ENCODE data around the gene TMEM141. TPM values are rescaled to one million over a fixed set of nuclear protein-coding genes. Genes with fewer than 3 reads are reported as not detected.
"Not testable (repeated sequence)": the region's sequence is repeated elsewhere in the genome, so short reads cannot be mapped to it uniquely, and the experiment has no call there.

Gene TMEM141
- total and polyA plus RNA-seq, 5 experiments from 2014 or later: 34.2 to 51.6 (median 40.5) TPM

GRCh38 chr9:136828474-136829140, 37.5 kb downstream of the TMEM141 start:
- H3K27me3 Mint-ChIP-seq: no peaks in the 10 kb centered on the region
- no peaks in the 10 kb centered on the region for H3K9me3 Mint-ChIP-seq
- H3K27ac Mint-ChIP-seq: no peak overlapping the region
- peaks cover 0 to 32% (median 7%) of the 10 kb centered on the region in 3 donors for H3K36me3 Mint-ChIP-seq
- POLR2A ChIA-PET: interaction anchor here (1.9 kb wide), 1 partner anchor 21 kb away, joined by 6 read pairs; the partner anchor contains the start of gene RABL6
- H3K4me1 Mint-ChIP-seq: no peaks in the 10 kb centered on the region
- no peak overlapping the region for H3K4me3 Mint-ChIP-seq
- DNase-seq (peak in 1 of 10 donors; percentile 49), ATAC-seq (no peak)

DNA sequence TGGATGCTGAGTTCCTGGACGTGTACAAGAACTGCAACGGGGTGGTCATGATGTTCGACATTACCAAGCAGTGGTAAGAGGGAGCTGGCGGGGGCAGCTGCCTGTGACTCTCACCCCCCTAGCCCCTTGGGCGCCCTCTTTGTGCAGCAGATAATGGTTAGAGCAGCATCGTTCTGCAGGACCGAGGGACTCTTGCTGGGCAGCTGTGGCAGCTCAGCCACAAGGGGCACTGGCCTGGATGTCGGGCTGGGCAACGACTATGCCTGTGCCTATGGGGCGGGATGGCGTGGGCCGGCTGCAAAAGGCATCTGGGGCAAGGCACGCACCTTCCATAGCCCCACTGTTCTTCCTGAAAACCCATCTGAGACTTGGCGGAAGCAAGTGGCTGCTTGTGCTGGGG, 38.3 kb downstream of the TMEM141 start:
- ATAC-seq (no peak), DNase-seq (peak in 1 of 10 donors; percentile 50)
- no peaks in the 10 kb centered on the region for H3K9me3 Mint-ChIP-seq
- H3K27ac Mint-ChIP-seq: peak overlapping the region in 1 of 10 donors; percentile 73
- no peak overlapping the region for H3K4me3 Mint-ChIP-seq
- no peaks in the 10 kb centered on the region for H3K4me1 Mint-ChIP-seq
- H3K36me3 Mint-ChIP-seq: peaks cover 0 to 27% (median 7%) of the 10 kb centered on the region in 3 donors
- H3K27me3 Mint-ChIP-seq: no peaks in the 10 kb centered on the region
- POLR2A ChIA-PET: interaction anchor here (1.9 kb wide), 1 partner anchor 22 kb away, joined by 6 read pairs; the partner anchor contains the start of gene RABL6

GRCh38 chr9:136829981-136830885, 39.1 kb downstream of the TMEM141 start:
- POLR2A ChIA-PET: no interaction called here
- DNase-seq: peak in 1 of 10 donors; percentile 53
- Mint-ChIP-seq H3K4me1 (no peaks in the 10 kb centered on the region), H3K4me3 (no peak overlapping the region), H3K9me3 (no peaks in the 10 kb centered on the region), H3K36me3 (peaks cover 0 to 24% (median 6%) of the 10 kb centered on the region in 3 donors), H3K27me3 (no peaks in the 10 kb centered on the region), H3K27ac (no peak overlapping the region)
- ATAC-seq: no peak

GRCh38 chr9:136831002-136831719, 40.0 kb downstream of the TMEM141 start:
- Mint-ChIP-seq H3K4me1 (no peaks in the 10 kb centered on the region), H3K27ac (no peak overlapping the region), H3K36me3 (peaks cover 0 to 19% (median 6%) of the 10 kb centered on the region in 3 donors), H3K27me3 (no peaks in the 10 kb centered on the region), H3K4me3 (no peak overlapping the region), H3K9me3 (no peaks in the 10 kb centered on the region)
- ATAC-seq (no peak), DNase-seq (no peak)
- POLR2A ChIA-PET: no interaction called here

GRCh38 chr9:136831720-136832104, 40.6 kb downstream of the TMEM141 start:
- Mint-ChIP-seq H3K9me3 (no peaks in the 10 kb centered on the region), H3K36me3 (peaks cover 0 to 19% (median 6%) of the 10 kb centered on the region in 3 donors), H3K27me3 (no peaks in the 10 kb centered on the region), H3K4me1 (no peaks in the 10 kb centered on the region), H3K27ac (no peak overlapping the region), H3K4me3 (no peak overlapping the region)
- POLR2A ChIA-PET: no interaction called here
- DNase-seq (peak in 1 of 10 donors; percentile 58), ATAC-seq (no peak)

GRCh38 chr9:136832581-136832980, 41.4 kb downstream of the TMEM141 start:
- peak in 1 of 10 donors; percentile 41 for DNase-seq
- H3K36me3 Mint-ChIP-seq: peaks cover 0 to 19% (median 6%) of the 10 kb centered on the region in 3 donors
- ATAC-seq: no peak
- H3K4me3 Mint-ChIP-seq: no peak overlapping the region
- POLR2A ChIA-PET: no interaction called here
- no peak overlapping the region for H3K27ac Mint-ChIP-seq
- H3K4me1 Mint-ChIP-seq: no peaks in the 10 kb centered on the region
- no peaks in the 10 kb centered on the region for H3K9me3 Mint-ChIP-seq
- no peaks in the 10 kb centered on the region for H3K27me3 Mint-ChIP-seq

- H3K4me3 Mint-ChIP-seq, POLR2A ChIA-PET, H3K9me3 Mint-ChIP-seq, H3K27ac Mint-ChIP-seq, ATAC-seq, H3K4me1 Mint-ChIP-seq, H3K27me3 Mint-ChIP-seq, DNase-seq: not testable (repeated sequence)
- peaks cover 0 to 20% (median 6%) of the 10 kb centered on the region in 3 donors for H3K36me3 Mint-ChIP-seq
Observed at GRCh38 chr9:136833381-136834048, 42.4 kb downstream of the TMEM141 start.

GRCh38 chr9:136835162-136835931, 44.2 kb downstream of the TMEM141 start:
- H3K27ac Mint-ChIP-seq: no peak overlapping the region
- no peaks in the 10 kb centered on the region for H3K9me3 Mint-ChIP-seq
- peaks cover 0 to 27% (median 2%) of the 10 kb centered on the region in 3 donors for H3K36me3 Mint-ChIP-seq
- POLR2A ChIA-PET: interaction anchor here (0.6 to 1.6 kb wide), 2 partner anchors 28 to 33 kb away, joined by 3 to 6 read pairs; partner anchors contain the start of gene RABL6
- no peaks in the 10 kb centered on the region for H3K27me3 Mint-ChIP-seq
- DNase-seq: peak in 1 of 10 donors; percentile 57
- peaks cover 0 to 6% (median 3%) of the 10 kb centered on the region in 4 donors for H3K4me1 Mint-ChIP-seq
- no peak overlapping the region for H3K4me3 Mint-ChIP-seq
- ATAC-seq: no peak

DNA sequence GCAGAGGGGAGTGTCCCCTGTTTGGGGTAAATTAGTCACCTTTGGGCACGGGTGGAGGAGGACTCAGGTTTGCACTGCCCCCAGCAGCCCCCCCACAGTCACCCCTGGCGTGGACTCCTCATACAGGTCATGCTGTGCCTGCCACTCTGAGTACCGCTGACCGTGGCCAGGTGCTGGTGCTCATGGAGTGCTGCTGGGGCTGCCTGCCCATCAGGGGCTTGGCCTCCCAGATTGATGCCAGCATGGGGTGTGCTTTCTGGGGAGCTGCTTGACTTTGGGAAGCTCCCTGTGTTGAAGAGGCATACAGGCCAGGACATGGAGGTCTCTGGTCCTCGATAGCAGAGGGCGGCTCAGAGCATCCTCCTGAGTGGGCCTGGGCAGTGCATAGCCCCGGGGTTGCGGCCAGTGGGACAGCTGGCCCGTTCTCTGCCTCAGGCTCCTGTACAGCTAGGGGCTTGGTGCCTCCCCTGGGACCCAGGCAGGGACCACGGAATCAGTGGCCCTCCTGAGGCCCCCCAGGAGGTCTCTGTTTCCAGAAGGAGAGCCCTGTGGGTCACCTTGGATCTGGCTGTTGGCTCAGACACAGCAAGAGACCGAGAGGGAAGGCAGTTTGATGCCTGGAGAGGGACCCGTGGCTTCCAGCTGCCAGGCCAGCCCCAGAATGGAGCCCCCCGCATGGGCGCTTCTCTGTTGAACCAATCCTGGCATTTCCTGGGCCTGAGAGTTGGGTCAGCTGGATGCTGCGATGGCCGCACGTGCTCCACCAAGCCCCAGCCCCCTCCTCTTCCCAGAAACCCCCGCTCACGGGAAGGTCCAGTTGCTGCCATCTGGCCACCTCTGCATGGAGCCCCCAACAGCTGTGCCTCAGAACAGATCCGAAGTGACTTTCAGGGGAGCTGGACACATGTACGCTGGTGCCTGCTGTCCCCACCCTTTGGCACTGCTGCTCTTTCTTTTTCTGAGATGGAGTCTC, 45.1 kb downstream of the TMEM141 start:
- H3K4me3 Mint-ChIP-seq: no peak overlapping the region
- ATAC-seq (no peak), DNase-seq (peak in 1 of 10 donors; percentile 61)
- no peaks in the 10 kb centered on the region for H3K9me3 Mint-ChIP-seq
- peaks cover 0 to 6% (median 4%) of the 10 kb centered on the region in 4 donors for H3K4me1 Mint-ChIP-seq
- POLR2A ChIA-PET: interaction anchor here (1.6 kb wide), 1 partner anchor 29 kb away, joined by 6 read pairs; the partner anchor contains the start of gene RABL6
- H3K27me3 Mint-ChIP-seq: no peaks in the 10 kb centered on the region
- no peak overlapping the region for H3K27ac Mint-ChIP-seq
- peaks cover 0 to 23% (median 2%) of the 10 kb centered on the region in 3 donors for H3K36me3 Mint-ChIP-seq

DNA sequence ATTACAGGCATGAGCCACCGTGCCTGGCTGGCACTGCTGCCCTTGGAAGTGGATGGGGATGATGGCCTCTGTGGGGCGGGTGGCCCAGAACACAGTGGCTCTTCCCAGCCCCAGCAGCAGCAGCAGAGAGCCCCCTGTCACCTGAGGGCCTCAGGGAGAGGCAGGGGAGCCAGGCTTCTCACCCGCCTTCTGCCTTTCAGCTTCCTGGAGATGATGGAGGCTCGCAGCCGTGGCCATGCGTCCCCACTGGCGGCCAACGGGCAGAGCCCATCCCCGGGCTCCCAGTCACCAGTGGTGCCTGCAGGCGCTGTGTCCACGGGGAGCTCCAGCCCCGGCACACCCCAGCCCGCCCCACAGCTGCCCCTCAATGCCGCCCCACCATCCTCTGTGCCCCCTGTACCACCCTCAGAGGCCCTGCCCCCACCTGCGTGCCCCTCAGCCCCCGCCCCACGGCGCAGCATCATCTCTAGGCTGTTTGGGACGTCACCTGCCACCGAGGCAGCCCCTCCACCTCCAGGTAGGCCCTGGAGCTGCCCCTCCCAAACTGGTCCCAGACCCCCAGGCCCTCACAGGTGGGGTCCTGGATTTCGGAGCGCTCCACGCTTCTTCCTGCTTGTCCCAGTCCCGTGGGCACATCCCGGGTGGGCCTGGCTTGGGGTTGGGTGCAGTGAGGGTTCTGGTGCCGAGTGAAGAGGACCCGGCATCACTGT, 46.2 kb downstream of the TMEM141 start:
- no peak overlapping the region for H3K4me3 Mint-ChIP-seq
- H3K4me1 Mint-ChIP-seq: peaks cover 3 to 12% (median 9%) of the 10 kb centered on the region in 4 donors
- ATAC-seq (no peak), DNase-seq (peak in 1 of 10 donors; percentile 1)
- peaks cover 0 to 15% (median 2%) of the 10 kb centered on the region in 3 donors for H3K36me3 Mint-ChIP-seq
- POLR2A ChIA-PET: interaction anchor here (1.6 kb wide), 1 partner anchor 30 kb away, joined by 6 read pairs; the partner anchor contains the start of gene RABL6
- no peak overlapping the region for H3K27ac Mint-ChIP-seq
- no peaks in the 10 kb centered on the region for H3K9me3 Mint-ChIP-seq
- peaks cover 0 to under 1% (median 0%) of the 10 kb centered on the region in 5 donors for H3K27me3 Mint-ChIP-seq

All from naive thymus-derived CD8-positive, alpha-beta T cell (primary cell).